Measurements from ENCODE around the gene NDST1.

NDST1 gene

DNA sequence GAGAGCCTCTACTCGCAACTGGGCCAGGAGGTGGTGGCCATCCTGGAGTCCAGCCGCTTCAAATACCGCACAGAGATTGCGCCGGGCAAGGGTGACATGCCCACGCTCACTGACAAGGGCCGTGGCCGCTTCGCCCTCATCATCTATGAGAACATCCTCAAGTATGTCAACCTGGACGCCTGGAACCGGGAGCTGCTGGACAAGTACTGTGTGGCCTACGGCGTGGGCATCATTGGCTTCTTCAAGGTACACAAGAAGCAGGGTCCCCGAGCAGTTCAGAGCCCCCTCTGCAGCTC lies 13.5 kb downstream of the NDST1 start:
- Histone ChIP-seq H3K4me3 (replicated peaks; ENCODE audit: insufficient read depth, low read length) (no peak overlapping the region), H3K27ac (replicated peaks) (no peak overlapping the region), H3K27me3 (ENCODE audit: insufficient read depth, poor library complexity, severe bottlenecking) (no peaks in the 10 kb centered on the region)
- TF ChIP-seq CTCF (IDR thresholded peaks at IDR 0.05; ENCODE audit: insufficient read depth, low read length): no peak
- no peak for TF ChIP-seq POLR2AphosphoS5 (IDR thresholded peaks at IDR 0.05; ENCODE audit: low read depth)
- TF ChIP-seq, protein P1, sequence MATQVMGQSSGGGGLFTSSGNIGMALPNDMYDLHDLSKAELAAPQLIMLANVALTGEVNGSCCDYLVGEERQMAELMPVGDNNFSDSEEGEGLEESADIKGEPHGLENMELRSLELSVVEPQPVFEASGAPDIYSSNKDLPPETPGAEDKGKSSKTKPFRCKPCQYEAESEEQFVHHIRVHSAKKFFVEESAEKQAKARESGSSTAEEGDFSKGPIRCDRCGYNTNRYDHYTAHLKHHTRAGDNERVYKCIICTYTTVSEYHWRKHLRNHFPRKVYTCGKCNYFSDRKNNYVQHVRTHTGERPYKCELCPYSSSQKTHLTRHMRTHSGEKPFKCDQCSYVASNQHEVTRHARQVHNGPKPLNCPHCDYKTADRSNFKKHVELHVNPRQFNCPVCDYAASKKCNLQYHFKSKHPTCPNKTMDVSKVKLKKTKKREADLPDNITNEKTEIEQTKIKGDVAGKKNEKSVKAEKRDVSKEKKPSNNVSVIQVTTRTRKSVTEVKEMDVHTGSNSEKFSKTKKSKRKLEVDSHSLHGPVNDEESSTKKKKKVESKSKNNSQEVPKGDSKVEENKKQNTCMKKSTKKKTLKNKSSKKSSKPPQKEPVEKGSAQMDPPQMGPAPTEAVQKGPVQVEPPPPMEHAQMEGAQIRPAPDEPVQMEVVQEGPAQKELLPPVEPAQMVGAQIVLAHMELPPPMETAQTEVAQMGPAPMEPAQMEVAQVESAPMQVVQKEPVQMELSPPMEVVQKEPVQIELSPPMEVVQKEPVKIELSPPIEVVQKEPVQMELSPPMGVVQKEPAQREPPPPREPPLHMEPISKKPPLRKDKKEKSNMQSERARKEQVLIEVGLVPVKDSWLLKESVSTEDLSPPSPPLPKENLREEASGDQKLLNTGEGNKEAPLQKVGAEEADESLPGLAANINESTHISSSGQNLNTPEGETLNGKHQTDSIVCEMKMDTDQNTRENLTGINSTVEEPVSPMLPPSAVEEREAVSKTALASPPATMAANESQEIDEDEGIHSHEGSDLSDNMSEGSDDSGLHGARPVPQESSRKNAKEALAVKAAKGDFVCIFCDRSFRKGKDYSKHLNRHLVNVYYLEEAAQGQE (IDR thresholded peaks at IDR 0.05; ENCODE audit: insufficient replicate concordance, low read depth): no peak
- TF ChIP-seq SPI1 (IDR thresholded peaks at IDR 0.05; ENCODE audit: borderline replicate concordance, low read depth): no peak
- no peak for TF ChIP-seq GABPA (IDR thresholded peaks at IDR 0.05; ENCODE audit: low read depth)
- no peak for DNase-seq (ENCODE audit: low read depth in 1 of 2, low spot score in 1 of 2)

DNA sequence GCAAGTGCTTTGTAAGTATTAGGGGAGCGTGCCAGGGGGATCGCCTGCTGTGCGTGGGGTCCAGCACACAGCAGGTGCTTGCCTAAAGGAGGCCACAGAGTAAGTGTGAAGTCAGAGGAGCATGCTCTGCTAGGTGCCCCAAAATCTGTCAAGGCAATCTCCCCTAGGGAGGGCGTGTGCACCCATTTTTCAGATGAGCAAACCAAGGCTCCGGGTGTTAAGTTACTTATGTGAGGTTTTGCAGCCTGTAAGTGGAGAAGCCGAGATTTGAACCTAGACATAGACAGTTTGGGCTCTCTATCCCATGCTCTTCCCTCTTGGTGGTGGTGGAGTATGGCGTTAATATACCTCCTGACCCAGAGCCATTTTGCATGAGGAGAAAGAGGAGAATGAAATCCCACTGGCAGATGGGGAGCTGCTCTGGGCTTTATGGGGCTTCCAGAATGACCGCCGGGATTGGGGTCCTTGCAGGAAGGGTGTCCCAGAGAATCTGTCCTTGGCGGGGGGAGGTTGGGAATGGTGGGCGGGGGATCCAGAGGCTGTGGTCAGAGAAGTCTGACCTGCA lies 14.1 kb downstream of the NDST1 start:
- DNase-seq (ENCODE audit: low read depth in 1 of 2, low spot score in 1 of 2): no peak
- TF ChIP-seq CTCF (IDR thresholded peaks at IDR 0.05; ENCODE audit: insufficient read depth, low read length) (no peak), SPI1 (IDR thresholded peaks at IDR 0.05; ENCODE audit: borderline replicate concordance, low read depth) (no peak), POLR2AphosphoS5 (IDR thresholded peaks at IDR 0.05; ENCODE audit: low read depth) (no peak), GABPA (IDR thresholded peaks at IDR 0.05; ENCODE audit: low read depth) (no peak)
- TF ChIP-seq, protein P1 (IDR thresholded peaks at IDR 0.05; ENCODE audit: insufficient replicate concordance, low read depth): no peak
- Histone ChIP-seq H3K27ac (replicated peaks) (no peak overlapping the region), H3K27me3 (ENCODE audit: insufficient read depth, poor library complexity, severe bottlenecking) (no peaks in the 10 kb centered on the region), H3K4me3 (replicated peaks; ENCODE audit: insufficient read depth, low read length) (no peak overlapping the region)

GRCh38 chr5:150522504-150523414 lies 14.8 kb downstream of the NDST1 start:
- no peak for DNase-seq (ENCODE audit: low read depth in 1 of 2, low spot score in 1 of 2)
- H3K27me3 ChIP-seq (ENCODE audit: insufficient read depth, poor library complexity, severe bottlenecking): no peaks in the 10 kb centered on the region
- H3K27ac ChIP-seq (replicated peaks): no peak overlapping the region
- TF ChIP-seq CTCF (IDR thresholded peaks at IDR 0.05; ENCODE audit: insufficient read depth, low read length) (no peak), SPI1 (IDR thresholded peaks at IDR 0.05; ENCODE audit: borderline replicate concordance, low read depth) (no peak), GABPA (IDR thresholded peaks at IDR 0.05; ENCODE audit: low read depth) (no peak), POLR2AphosphoS5 (IDR thresholded peaks at IDR 0.05; ENCODE audit: low read depth) (no peak)
- TF ChIP-seq, protein P1 (IDR thresholded peaks at IDR 0.05; ENCODE audit: insufficient replicate concordance, low read depth): no peak
- H3K4me3 ChIP-seq (replicated peaks; ENCODE audit: insufficient read depth, low read length): no peak overlapping the region

Data from HL-60 (cell line).